22Rv1 (cell line): Measurements from ENCODE around the gene OBP2A.

Experiments
- ZFX ChIP-seq: fragments of 450-650 bp; IDR thresholded peaks from 2 replicates; pipeline ENCODE4 v1.6.1; 2017; ENCODE audit warnings: antibody characterized with exemption, borderline replicate concordance
- TF ChIP-seq, protein P1 (sequence below): fragments of 450-650 bp; IDR thresholded peaks from 2 replicates; pipeline ENCODE4 v1.5.1; 2017; ENCODE audit warnings: mild to moderate bottlenecking

DNA sequence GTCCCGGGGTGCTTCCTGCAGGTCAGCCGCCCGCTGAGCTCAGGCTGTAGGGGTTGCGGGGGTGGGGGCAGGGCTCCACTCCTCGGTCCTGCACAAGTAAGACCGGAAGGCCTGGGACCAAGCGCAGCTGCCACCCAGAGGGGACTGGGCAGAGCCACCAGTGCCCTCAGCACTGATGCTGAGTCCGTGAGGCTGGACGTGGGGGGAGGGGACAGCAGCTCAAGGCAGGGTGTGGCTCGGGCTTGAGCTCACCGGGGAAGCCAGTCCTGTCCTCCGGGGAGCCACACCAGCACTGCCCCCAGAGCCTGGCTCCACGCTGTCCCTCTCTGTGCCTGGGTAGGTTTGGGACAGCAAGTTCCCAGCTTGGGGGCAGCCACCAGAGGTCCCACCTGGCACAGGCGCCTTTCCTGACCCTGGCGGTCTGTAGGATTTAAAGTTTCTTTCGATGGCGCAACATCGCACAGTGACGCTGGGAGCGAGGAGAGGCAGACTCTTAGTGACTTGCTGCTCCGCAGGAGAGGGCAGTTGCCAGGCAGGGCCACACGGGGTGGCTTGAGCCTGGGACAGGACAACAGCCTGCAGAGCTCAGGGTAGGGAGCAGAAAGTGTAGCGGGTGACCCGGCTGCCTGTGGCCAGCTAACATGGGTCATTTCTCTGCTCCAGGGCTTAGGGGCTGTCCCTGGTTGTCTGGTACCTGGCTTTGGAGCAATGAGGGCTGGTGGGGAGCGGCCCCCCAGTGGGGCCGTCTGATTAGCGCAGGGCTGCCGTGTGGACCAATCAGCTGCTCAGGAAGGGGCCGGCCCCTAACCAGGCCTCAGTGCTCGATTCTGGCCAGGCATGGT, 19.0 kb upstream of the OBP2A start:
- TF ChIP-seq, protein P1, sequence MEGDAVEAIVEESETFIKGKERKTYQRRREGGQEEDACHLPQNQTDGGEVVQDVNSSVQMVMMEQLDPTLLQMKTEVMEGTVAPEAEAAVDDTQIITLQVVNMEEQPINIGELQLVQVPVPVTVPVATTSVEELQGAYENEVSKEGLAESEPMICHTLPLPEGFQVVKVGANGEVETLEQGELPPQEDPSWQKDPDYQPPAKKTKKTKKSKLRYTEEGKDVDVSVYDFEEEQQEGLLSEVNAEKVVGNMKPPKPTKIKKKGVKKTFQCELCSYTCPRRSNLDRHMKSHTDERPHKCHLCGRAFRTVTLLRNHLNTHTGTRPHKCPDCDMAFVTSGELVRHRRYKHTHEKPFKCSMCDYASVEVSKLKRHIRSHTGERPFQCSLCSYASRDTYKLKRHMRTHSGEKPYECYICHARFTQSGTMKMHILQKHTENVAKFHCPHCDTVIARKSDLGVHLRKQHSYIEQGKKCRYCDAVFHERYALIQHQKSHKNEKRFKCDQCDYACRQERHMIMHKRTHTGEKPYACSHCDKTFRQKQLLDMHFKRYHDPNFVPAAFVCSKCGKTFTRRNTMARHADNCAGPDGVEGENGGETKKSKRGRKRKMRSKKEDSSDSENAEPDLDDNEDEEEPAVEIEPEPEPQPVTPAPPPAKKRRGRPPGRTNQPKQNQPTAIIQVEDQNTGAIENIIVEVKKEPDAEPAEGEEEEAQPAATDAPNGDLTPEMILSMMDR: no peak
- no peak for TF ChIP-seq ZFX
